ENCODE data around the gene MRPL28. TPM values are rescaled to one million over a fixed set of nuclear protein-coding genes. Genes with fewer than 3 reads are reported as not detected.
A peak's percentile ranks its signal among the peaks of the same experiment; 100 is the strongest.
"Not testable (repeated sequence)": the region's sequence is repeated elsewhere in the genome, so short reads cannot be mapped to it uniquely, and the experiment has no call there.

The MRPL28 gene
- 10 to 100 TPM; 36.9 to 82.5 (median 65.4) TPM for polyA plus RNA-seq (ENCODE audit: insufficient read length in 4 of 4)

- DNase-seq (ENCODE audit: low read depth in 4 of 4, low spot score in 3 of 4), result peak; percentile 80 to 87 (median 83)
These were observed at the start of gene MRPL28 for GRCh38 chr16:370443-370842. Gene MRPL28, minus strand, starts transcription at chr16:370538. Its CDS starts 320 bp downstream, at chr16:370218.

- not testable (repeated sequence) for DNase-seq (ENCODE audit: low read depth in 4 of 4, low spot score in 3 of 4)
These were observed 44.8 kb upstream of the MRPL28 start for GRCh38 chr16:415170-415498.

- no peak for DNase-seq (ENCODE audit: low read depth in 4 of 4, low spot score in 3 of 4)
These were observed 44.2 kb upstream of the MRPL28 start for GRCh38 chr16:414395-415169.

DNA sequence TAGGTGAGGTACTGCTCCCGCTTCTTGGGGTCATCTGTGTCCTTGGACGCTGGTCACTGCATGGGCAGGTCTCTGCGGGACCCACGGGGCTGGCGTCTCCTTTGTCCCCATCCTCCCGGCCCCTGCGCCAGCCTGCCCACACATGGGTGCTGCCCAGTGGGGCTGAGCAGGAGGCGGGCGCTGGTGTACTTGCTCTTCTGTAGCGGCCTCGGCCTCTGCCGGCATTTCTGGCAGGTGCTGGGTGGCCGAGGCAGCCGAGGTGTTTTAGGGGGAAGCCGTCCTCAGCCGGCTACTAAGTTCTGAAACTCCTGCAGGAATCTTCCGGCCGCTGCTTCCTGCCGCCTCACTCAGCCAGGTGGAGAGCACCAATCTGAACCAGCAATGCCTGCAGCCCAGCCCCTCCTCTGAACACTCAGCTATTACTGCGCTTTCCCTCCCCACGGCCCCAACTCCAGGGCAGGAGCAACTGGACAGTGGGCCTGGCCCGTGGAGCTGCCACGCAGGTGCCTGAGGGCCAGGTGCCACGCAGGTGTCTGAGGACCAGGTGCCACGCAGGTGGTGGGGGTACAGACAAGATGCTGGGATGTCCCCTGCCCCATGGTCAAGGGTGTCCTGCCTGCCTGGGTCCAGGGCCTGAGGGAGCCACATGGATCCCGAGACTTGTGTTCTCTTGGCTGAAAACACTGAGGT is 41.4 kb upstream of the MRPL28 start:
- no peak for DNase-seq (ENCODE audit: low read depth in 4 of 4, low spot score in 3 of 4)

GRCh38 chr16:410516-411178 is 40.3 kb upstream of the MRPL28 start:
- no peak for DNase-seq (ENCODE audit: low read depth in 4 of 4, low spot score in 3 of 4)

GRCh38 chr16:407253-407652 is 36.9 kb upstream of the MRPL28 start:
- DNase-seq (ENCODE audit: low read depth in 4 of 4, low spot score in 3 of 4), result no peak

DNA sequence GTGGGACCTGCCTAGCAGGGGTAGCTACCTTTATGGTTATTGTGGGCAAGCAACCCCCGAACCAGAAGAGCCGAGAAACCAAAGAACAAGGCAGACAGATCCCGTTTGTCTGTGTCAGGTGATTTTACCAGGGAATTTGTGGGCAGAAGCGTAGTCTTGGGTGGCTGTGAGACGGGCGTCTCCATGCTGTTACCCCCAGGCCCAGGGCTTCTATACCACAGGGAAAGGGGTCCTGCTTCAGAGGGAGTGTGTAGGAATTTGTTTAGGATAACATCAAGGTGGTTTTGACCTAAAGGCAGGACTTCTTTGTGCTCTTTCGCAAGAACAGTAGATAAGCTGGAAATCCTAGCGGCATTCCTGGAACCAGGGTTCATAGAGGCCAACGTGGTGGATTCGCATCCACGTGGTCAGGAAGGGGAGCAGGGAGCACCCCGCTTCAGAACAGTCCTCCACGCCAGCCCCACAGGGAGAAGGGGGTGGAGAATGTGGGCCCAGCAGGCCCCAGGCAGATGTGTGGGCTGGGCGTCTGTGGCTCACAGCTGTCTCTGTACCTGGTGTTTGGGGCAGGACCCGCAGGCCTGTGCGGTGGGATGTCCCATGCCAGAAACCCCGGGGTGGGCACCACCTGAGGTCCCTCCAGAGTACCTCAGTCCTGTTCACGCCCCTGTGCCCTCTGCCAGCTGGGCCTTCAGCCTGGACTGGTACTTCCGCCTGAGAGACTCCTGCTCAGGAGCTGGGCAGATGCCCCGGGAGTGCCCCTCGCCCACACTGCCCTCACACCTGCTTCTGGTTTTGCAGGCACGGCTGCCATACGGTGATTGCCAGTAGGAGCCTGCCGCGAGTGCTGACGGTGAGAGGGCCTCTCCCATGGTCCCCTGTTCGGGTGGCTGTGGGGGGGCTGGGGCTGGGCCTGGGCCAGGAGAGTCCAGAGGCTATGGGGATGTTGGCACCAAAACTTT is 35.5 kb upstream of the MRPL28 start:
- DNase-seq (ENCODE audit: low read depth in 4 of 4, low spot score in 3 of 4), result no peak

- DNase-seq (ENCODE audit: low read depth in 4 of 4, low spot score in 3 of 4), result no peak
These were observed 34.7 kb upstream of the MRPL28 start for GRCh38 chr16:404971-405486.

DNA sequence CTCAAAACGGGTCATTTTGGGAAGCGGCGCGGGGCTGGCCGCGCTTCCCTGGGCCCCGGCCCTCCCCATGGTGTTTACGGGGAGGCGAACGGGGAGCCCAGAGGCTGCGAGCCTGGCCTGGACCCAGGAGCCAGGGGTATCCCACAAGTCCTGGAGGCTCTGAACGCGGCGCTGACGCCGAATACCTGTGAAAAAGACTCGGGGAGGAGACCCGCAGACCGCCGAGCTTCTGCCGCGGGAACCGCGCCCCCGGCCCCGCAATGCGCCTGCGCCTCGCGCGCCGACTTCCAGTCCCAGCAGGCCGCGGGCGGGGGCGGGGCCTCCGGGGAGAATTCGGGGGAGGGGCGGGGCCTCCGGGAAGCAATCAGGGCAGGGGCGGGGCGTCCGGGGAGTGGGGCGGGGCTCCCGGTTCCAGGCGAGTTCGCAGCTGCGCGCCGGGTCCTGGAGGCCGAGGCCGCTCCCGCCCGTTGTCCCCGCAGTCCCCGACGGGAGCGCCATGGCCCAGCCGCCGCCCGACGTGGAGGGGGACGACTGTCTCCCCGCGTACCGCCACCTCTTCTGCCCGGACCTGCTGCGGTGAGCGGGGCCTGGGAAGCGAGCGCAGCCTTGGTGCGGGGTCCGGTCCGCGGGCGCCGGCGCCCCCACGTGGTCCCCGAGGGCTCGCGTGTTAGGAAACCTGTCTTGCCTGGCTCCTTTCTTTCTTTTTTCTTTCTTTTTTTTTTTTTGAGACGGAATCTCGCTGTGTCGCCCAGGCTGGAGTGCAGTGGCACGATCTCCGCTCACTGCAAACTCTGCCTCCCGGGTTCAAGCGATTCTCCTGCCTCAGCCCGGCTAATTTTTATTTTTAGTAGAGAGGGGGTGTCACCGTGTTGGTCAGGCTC is 31.4 kb upstream of the MRPL28 start, which contains the start of gene DECR2:
TSS of gene DECR2 (plus strand) at position 418 of the 881 bp plus-strand sequence. CDS start at position 497, 79 bp downstream.
- peak in 3 of 4 donors; percentile 83 to 88 (median 87) for DNase-seq (ENCODE audit: low read depth in 4 of 4, low spot score in 3 of 4)

DNA sequence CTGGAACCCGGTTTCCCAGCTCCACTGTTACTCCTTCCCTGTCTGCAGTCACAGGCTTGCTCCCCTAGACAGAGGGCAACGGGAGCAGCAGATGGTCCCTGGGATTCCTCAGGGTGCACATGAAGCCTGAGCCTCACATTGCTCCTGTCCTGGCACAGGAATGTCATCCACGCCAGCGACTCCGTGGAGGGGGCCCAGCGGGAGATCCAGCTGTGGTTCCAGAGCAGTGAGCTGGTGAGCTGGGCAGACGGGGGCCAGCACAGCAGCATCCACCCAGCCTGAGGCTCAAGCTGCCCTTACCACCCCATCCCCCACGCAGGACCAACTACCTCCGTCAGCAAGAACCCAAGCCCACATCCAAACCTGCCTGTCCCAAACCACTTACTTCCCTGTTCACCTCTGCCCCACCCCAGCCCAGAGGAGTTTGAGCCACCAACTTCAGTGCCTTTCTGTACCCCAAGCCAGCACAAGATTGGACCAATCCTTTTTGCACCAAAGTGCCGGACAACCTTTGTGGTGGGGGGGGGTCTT is 29.8 kb upstream of the MRPL28 start:
- no peak for DNase-seq (ENCODE audit: low read depth in 4 of 4, low spot score in 3 of 4)

- DNase-seq (ENCODE audit: low read depth in 4 of 4, low spot score in 3 of 4), result no peak
These were observed 29.1 kb upstream of the MRPL28 start for GRCh38 chr16:399340-400019.

DNA sequence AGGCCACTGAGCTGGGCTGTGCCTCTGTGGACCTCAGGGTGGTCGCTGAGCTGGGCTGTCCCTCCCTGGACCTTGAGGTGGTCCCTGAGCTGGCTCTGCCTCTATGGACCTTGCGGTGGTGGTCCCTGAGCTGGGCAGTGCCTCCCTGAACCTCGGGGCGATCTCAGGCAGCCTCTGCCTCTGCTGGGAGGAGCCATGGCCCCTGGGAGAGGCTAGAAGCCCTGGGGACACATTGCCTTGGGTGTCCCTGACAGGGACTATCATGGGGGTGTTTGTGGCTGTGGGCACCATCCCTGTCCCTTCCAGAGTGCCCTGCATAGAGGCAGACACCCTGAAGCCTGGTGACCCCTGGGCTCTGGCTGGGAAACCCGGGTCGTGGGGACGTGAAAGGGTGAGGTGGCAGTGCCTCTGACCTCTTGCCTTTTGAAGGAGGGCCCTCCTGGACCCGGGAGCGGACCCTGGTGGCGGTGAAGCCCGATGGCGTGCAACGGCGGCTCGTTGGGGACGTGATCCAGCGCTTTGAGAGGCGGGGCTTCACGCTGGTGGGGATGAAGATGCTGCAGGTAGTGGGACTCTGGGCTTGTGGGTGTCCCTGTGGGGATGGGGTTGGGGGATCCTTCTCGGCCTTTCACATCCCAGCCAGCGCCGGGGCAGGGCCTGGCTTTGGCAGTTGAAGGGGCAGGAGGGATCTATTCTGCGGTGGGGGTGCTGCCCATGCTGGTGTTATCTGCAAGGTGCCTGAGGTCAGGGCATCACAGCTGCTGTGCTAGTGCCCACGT is 28.4 kb upstream of the MRPL28 start:
- DNase-seq (ENCODE audit: low read depth in 4 of 4, low spot score in 3 of 4), result no peak

DNA sequence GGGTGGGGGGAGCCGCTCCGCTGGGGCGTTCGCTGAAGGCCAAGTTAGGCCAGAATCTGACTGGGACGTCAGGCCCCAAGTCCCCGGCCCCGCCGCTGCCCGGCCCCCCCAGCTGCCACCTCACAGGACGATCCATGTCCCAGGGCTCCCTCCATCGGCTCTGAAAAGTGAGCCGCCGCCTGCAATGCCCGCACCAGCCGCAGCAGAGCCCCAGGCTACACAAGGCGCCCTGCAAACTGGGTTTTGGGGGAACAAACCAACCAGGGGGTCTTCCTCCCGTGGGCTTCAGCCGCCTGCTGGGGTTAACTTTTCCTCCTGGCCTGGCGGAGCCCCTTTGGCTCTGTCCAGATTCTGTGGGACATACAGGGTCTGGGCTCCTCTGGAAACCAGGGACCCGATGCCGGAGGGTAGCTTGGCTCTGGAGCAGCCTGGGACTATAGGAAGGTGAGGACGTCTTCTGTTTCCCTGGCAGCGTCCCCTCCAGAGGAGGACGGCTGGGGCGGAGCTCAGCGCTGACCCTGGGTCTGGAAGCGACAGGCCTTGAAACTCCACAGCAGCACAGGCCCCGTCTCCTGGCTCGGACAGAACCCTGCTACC is 27.5 kb upstream of the MRPL28 start:
- DNase-seq (ENCODE audit: low read depth in 4 of 4, low spot score in 3 of 4), result peak in 1 of 4 donors; percentile 59

DNA sequence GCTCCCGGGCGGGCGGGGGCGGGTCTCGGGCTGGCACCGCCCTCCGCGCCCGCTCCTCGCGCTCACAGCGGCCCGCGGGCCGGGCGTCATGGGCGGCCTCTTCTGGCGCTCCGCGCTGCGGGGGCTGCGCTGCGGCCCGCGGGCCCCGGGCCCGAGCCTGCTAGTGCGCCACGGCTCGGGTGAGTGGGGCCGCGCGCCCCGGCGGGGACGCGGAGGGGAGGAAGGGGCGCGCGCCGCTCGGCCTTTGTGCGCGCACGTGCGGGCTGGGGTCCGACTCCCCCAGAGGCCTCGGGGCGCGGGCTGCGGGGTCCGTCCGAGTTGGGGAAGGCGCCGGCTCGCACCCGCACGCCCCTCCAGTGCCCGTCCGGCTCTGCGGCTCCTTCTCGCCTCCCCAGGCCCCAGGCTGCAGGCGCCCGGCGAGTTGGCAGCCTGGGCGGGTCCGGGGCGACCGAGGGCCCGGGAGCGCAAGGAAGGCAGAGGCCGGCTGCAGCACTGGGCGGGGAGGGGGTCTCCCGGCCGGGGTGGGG is 26.9 kb upstream of the MRPL28 start, which contains the start of gene NME4:
TSS of gene NME4 (plus strand) at position 65 of the 527 bp plus-strand sequence. CDS start at position 89, 24 bp downstream.
- no peak for DNase-seq (ENCODE audit: low read depth in 4 of 4, low spot score in 3 of 4)

DNA sequence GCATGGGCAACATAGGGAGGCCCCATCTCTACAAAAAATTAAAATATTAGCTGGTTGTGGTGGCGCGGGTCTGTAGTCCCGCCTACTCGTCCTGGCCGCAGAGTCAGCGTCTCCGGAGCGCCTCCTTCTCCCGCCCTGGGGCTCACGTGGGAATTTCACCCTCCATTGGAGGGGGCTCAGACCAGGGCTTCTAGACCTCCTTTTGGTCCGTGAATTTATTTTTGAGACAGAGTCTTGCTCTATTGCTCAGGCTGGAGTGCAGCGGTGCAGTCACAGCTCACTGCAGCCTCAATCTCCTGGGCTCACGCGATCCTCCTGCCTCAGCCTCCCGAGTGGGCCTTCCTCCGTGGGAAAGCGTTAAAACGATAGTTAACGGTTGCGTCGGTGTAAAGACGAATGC is 26.3 kb upstream of the MRPL28 start:
- DNase-seq (ENCODE audit: low read depth in 4 of 4, low spot score in 3 of 4), result no peak

DNA sequence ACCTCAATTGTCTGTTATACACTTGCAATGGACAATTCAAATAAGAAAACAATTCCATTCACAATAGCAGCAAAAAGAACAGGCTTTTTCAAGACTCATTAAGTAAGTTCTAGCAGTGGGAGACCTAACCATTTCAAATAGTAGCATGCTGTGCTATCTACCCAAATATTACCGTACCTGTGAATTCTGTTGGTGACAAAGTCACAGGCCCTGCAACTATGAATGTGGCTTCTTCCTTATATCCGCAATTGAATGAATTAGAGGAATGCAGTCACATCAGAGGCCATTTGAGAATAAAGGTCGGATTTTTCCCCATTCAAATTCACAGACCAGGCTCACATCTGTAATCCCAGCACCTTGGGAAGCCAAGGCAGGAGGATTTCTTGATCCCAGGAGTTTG is 25.9 kb upstream of the MRPL28 start:
- no peak for DNase-seq (ENCODE audit: low read depth in 4 of 4, low spot score in 3 of 4)
